ENCODE data around the gene NAA60.
A peak's percentile ranks its signal among the peaks of the same experiment; 100 is the strongest.

The NAA60 gene

GRCh38 chr16:3460121-3460520 is 16.6 kb downstream of the NAA60 start:
- TF ChIP-seq, protein P1, sequence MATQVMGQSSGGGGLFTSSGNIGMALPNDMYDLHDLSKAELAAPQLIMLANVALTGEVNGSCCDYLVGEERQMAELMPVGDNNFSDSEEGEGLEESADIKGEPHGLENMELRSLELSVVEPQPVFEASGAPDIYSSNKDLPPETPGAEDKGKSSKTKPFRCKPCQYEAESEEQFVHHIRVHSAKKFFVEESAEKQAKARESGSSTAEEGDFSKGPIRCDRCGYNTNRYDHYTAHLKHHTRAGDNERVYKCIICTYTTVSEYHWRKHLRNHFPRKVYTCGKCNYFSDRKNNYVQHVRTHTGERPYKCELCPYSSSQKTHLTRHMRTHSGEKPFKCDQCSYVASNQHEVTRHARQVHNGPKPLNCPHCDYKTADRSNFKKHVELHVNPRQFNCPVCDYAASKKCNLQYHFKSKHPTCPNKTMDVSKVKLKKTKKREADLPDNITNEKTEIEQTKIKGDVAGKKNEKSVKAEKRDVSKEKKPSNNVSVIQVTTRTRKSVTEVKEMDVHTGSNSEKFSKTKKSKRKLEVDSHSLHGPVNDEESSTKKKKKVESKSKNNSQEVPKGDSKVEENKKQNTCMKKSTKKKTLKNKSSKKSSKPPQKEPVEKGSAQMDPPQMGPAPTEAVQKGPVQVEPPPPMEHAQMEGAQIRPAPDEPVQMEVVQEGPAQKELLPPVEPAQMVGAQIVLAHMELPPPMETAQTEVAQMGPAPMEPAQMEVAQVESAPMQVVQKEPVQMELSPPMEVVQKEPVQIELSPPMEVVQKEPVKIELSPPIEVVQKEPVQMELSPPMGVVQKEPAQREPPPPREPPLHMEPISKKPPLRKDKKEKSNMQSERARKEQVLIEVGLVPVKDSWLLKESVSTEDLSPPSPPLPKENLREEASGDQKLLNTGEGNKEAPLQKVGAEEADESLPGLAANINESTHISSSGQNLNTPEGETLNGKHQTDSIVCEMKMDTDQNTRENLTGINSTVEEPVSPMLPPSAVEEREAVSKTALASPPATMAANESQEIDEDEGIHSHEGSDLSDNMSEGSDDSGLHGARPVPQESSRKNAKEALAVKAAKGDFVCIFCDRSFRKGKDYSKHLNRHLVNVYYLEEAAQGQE (IDR thresholded peaks at IDR 0.05; ENCODE audit: insufficient read depth in 1 of 2, low read depth in 2 of 2, low read length in 2 of 2) = no peak
- TF ChIP-seq TAF1 (IDR thresholded peaks at IDR 0.05; ENCODE audit: borderline replicate concordance, insufficient read depth, low read length) = no peak
- TF ChIP-seq POLR2AphosphoS5 (IDR thresholded peaks at IDR 0.05; ENCODE audit: low read depth, low read length) = 0 out of 2 replicates have a peak, but pooled peaks have one; percentile 4
- no peak for TF ChIP-seq SIN3A (IDR thresholded peaks at IDR 0.05; ENCODE audit: borderline replicate concordance, insufficient read depth, low read length)

DNA sequence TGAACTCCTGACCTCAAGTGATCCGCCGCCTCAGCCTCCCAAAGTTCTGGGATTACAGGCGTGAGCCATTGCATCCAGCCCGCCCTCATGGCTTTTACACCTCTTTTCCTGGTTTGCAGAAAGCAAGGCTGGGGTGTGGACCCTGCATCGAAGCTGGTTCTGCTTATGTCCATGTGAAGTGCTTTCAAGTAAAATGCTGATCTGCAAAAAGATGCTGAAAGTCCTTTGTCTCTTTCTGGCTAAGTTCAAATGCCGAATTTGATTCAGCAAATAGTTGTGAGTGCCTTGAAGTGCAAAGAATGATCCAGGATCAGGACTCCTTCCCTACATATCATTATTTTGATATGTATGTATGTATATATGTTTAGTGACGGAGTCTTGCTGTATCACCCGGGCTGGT is 17.1 kb downstream of the NAA60 start:
- TF ChIP-seq TAF1 (IDR thresholded peaks at IDR 0.05; ENCODE audit: borderline replicate concordance, insufficient read depth, low read length) (no peak), FOXP2 (optimal IDR thresholded peaks at IDR 0.05; ENCODE audit: borderline replicate concordance, extremely low read depth, extremely low read length, insufficient read depth) (no peak), POLR2AphosphoS5 (IDR thresholded peaks at IDR 0.05; ENCODE audit: low read depth, low read length) (no peak), SIN3A (IDR thresholded peaks at IDR 0.05; ENCODE audit: borderline replicate concordance, insufficient read depth, low read length) (no peak)
- TF ChIP-seq, protein P1 (IDR thresholded peaks at IDR 0.05; ENCODE audit: insufficient read depth in 1 of 2, low read depth in 2 of 2, low read length in 2 of 2) = no peak

- TF ChIP-seq FOXP2 (optimal IDR thresholded peaks at IDR 0.05; ENCODE audit: borderline replicate concordance, extremely low read depth, extremely low read length, insufficient read depth) = no peak
- no peak for TF ChIP-seq SIN3A (IDR thresholded peaks at IDR 0.05; ENCODE audit: borderline replicate concordance, insufficient read depth, low read length)
- no peak for TF ChIP-seq TAF1 (IDR thresholded peaks at IDR 0.05; ENCODE audit: borderline replicate concordance, insufficient read depth, low read length)
- TF ChIP-seq, protein P1 (IDR thresholded peaks at IDR 0.05; ENCODE audit: insufficient read depth in 1 of 2, low read depth in 2 of 2, low read length in 2 of 2) = no peak
- TF ChIP-seq POLR2AphosphoS5 (IDR thresholded peaks at IDR 0.05; ENCODE audit: low read depth, low read length) = no peak
Observed at GRCh38 chr16:3461151-3461550, 17.7 kb downstream of the NAA60 start.

DNA sequence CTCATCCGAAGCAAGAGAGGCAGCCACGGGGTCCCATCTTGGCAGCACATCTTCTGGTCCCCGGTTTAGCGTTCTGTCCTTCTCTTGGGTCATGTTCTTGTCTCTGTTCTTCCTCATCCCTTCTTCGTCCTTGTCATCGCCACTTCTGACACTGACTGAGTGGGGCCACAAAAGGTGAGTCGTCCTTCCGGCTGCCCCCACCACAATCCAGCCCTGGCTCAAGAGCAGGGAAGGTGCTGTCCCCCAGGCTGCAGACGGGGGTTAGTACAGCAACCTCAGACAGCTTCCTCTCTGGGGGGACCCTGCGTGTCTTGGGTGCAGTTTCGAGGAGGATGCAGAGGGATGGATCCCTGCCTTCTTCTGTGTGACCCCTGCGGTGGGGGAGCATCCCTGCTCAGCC is 21.8 kb downstream of the NAA60 start:
- TF ChIP-seq POLR2AphosphoS5 (IDR thresholded peaks at IDR 0.05; ENCODE audit: low read depth, low read length) = no peak
- TF ChIP-seq, protein P1 (IDR thresholded peaks at IDR 0.05; ENCODE audit: insufficient read depth in 1 of 2, low read depth in 2 of 2, low read length in 2 of 2) = no peak
- TF ChIP-seq FOXP2 (optimal IDR thresholded peaks at IDR 0.05; ENCODE audit: borderline replicate concordance, extremely low read depth, extremely low read length, insufficient read depth) = no peak

GRCh38 chr16:3465911-3466584 is 22.6 kb downstream of the NAA60 start:
- no peak for TF ChIP-seq FOXP2 (optimal IDR thresholded peaks at IDR 0.05; ENCODE audit: borderline replicate concordance, extremely low read depth, extremely low read length, insufficient read depth)
- TF ChIP-seq, protein P1 (IDR thresholded peaks at IDR 0.05; ENCODE audit: insufficient read depth in 1 of 2, low read depth in 2 of 2, low read length in 2 of 2) = no peak

Measured in PFSK-1 (cell line).